Measurements from ENCODE around the gene VN1R4.

GRCh38 chr19:53311044-53311443, 43.5 kb upstream of the VN1R4 start:
- TF ChIP-seq CTCF (IDR thresholded peaks at IDR 0.05) (no peak), POLR2A (IDR thresholded peaks at IDR 0.05) (no peak)
